Stimulated activated CD8-positive, alpha-beta memory T cell treated with anti-CD3 and anti-CD28 coated beads, Interleukin-2, amount 100 ng/mL, for 48 hours (primary cell): Measurements from ENCODE around the gene IDH3B.

Experiments
- DNase-seq, 2 donors: peaks; one replicate each; pipeline ENCODE4 v3.0.0-alpha.2; 2020; ENCODE audit warnings: low read depth in 2 of 2

The IDH3B gene

DNA sequence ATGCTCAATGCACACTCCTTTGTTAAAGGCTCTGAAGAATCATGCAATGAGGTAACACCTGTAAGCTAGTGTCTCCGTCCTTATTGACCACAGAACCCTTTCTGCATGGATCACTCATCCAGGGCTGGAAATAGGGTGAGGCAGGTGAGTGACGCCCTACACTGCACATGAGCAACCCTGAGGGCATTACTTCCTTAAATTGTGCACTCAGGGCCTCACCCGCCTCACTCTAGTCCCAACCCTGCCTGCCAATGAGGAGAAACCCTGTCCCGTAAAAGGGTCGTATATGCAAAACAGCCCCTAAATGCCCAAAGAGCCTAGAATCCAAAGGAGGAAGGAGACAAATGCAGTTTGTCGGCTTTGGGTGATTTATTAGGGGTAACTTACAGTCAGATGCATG lies 45.2 kb downstream of the IDH3B start:
- DNase-seq, result no peak

DNA sequence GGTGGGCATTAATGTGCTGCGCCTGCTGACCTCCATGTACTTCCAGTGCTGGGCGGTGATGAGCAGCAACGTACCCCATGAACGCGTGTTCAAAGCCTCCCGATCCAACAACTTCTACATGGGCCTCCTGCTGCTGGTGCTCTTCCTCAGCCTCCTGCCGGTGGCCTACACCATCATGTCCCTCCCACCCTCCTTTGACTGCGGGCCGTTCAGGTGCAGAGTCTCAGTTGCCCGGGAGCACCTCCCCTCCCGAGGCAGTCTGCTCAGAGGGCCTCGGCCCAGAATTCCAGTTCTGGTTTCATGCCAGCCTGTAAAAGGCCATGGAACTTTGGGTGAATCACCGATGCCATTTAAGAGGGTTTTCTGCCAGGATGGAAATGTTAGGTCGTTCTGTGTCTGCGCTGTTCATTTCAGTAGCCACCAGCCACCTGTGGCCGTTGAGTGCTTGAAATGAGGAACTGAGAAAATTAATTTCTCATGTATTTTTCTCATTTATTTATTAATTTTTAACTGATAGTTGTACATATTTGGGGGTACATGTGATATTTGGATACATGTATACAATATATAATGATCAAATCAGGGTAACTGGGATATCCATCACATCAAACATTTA lies 46.8 kb downstream of the IDH3B start:
- DNase-seq, result no peak

DNA sequence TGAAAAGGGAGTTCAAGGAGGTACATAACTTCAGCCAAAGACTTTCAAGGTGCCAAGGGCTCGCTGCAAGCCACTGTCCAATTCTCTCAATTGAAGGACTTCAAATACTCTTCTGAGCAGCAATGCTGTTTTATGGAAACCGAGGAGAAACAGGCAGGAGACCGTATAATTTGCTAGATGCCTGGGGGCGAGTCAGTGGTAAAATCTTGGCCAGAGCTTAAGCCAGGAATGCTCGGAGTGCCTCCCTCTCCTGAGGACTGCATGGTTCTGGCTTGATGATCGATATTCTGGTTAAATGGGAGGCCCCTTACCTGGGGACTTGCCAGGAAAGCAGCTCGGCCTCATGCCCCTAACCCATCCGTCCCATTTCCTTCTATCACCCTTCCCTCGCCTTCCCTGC lies 47.4 kb downstream of the IDH3B start:
- DNase-seq, result no peak

DNA sequence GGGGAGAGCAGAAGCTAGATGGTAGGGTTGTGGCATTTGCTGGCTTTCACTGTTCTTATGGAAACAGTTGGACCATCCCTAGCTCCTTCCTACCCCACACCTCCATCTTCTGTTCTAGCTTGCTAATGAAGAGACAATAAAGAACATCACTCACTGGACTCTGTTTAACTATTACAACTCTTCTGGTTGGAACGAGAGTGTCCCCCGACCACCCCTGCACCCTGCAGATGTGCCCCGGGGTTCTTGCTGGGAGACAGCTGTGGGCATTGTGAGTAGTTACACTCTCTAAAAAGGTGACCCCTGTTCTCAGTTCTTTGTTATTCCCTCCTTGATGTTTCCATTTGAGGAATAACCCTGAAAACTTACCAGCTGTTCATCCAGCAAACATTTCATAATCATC lies 51.9 kb downstream of the IDH3B start:
- no peak for DNase-seq

DNA sequence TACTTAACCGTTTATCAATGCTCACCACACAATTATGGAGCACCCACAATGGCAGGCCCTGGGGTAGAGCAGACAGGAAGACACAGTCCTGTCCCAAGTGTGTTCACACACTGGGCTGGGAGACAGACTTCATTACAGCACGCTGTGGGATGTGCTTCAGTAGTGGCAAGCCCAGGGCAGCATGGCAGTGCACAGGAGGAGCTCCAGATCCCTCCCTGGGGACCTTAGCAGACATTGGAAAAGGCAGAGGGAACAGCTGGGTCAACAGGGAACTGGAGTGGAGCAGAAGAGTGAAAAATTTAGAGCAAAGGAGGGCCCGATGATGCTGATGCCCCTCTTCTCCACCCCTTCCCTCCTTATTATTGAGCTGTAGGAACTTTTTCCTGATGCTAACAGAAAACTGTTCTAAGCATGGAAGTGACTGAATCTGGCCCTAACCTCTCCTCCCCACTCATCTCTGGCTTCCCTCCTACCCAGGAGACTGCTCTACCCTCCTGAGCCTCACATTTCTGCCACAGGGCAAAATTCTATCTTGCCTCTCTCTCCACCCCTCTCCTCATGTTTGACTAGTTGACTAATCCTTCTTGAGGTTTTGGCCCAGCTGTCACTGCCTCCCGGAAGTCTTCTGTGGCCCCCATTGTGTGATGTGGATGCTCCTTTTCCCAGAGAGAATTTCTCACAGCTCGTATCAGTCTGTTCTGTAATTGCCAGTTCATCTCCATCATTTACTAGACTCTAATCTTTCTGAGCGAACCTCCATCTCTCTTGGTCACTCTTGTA lies 52.9 kb downstream of the IDH3B start:
- DNase-seq, result no peak

DNA sequence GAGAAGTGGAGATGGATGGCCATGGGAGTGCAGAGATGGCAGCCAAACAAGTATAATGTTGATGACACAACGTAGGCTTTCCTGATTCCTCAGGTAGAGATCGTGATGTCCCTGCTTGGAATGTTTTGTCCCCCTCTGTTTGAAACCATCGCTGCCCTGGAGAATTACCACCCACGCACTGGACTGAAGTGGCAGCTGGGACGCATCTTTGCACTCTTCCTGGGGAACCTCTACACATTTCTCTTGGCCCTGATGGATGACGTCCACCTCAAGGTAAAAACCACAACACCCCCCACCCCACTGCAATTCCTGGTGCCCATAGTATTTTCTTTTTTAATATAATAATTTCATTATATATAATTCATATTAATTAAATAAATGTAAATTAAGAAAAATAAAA lies 53.7 kb downstream of the IDH3B start:
- DNase-seq, result no peak
